K562 (cell line): ENCODE data around the gene PLA2G4D. TPM values are rescaled to one million over a fixed set of nuclear protein-coding genes. Genes with fewer than 3 reads are reported as not detected.

ENCODE experiments used
- ATAC-seq: fragments of 200-7000 bp; cut with Tn5 transposase; 3 replicates; pipeline ENCODE4 v1.9.1; 2020; ENCODE audit warnings: moderate library complexity
- BruUV-seq: library from RNA; stranded (reverse); fragments of 400-500 nt; replicated peaks from 2 replicates; lab custom pipeline; 2021; lab: Mats Ljungman, UMichigan
- CTCF ChIA-PET: fragments of 300-600 bp; formaldehyde crosslinking; extraction: SDS; loops from one replicate; lab custom pipeline; 2021; ENCODE audit warnings: low intra/inter-chr PET ratio; lab: Yijun Ruan, JAX
- POLR2A ChIA-PET: fragments of 300-600, 350-650 bp; sonication (Branson Sonifier 250); formaldehyde crosslinking; extraction: SDS; loops from one replicate; lab custom pipeline; 2021; ENCODE audit warnings: antibody characterized with exemption, inconsistent platforms; lab: Yijun Ruan, JAX
- DNase-seq, 4 experiments: peaks; one replicate each; pipeline versions ENCODE4 v3.0.0 to v3.0.0-alpha.2; 2011 to 2018; ENCODE audit warnings: low spot score in 3 of 4, mixed read lengths in 3 of 4; ENCODE audit errors: extremely low read depth in 1 of 4
- FAIRE-seq: peaks from 2 replicates; lab custom pipeline; 2011; peaks lifted over from hg19 to GRCh38; lab: Jason Lieb, UNC
- H2AFZ ChIP-seq: 2 replicates; pipeline ENCODE4 v1.6.0; 2011; ENCODE audit warnings: low read depth, low read length, control low read depth, inconsistent platforms
- H3K27ac ChIP-seq: fragments of 200-600 bp; 3 replicates; pipeline ENCODE4 v1.8.0; 2011; ENCODE audit warnings: low read depth, mild to moderate bottlenecking, control low read depth, inconsistent platforms, low read length, moderate library complexity, mixed read lengths; ENCODE audit errors: extremely low read depth
- H3K27me3 ChIP-seq, 2 experiments: fragments of 300-600 bp in 1 of 2; 2 replicates in 1 of 2; 3 replicates in 1 of 2; pipeline versions ENCODE4 v1.6.0 to v1.8.0; 2011; ENCODE audit warnings: inconsistent platforms in 2 of 2, low read length in 2 of 2, mild to moderate bottlenecking in 1 of 2, mixed read lengths in 1 of 2, moderate library complexity in 1 of 2; ENCODE audit not compliant: control insufficient read depth in 2 of 2, insufficient read depth in 2 of 2
- H3K36me3 ChIP-seq: fragments of 300-600 bp; 3 replicates; pipeline ENCODE4 v1.8.0; 2011; ENCODE audit warnings: mild to moderate bottlenecking, low read length, inconsistent platforms; ENCODE audit not compliant: control insufficient read depth, insufficient read depth
- H3K4me1 ChIP-seq, 2 experiments: fragments of 200-600 bp in 1 of 2; replicated peaks in 1 of 2; 2 replicates in 1 of 2; 3 replicates in 1 of 2; pipeline versions ENCODE4 v1.5.1 to v1.8.0; 2011; ENCODE audit warnings: inconsistent platforms in 2 of 2, low read length in 2 of 2, mild to moderate bottlenecking in 1 of 2, mixed read lengths in 1 of 2, moderate library complexity in 1 of 2; ENCODE audit not compliant: control insufficient read depth in 2 of 2, insufficient read depth in 2 of 2
- H3K4me2 ChIP-seq: 2 replicates; pipeline ENCODE4 v1.6.1; 2011; ENCODE audit warnings: low read length, control low read depth, inconsistent platforms, mixed read lengths; ENCODE audit not compliant: insufficient read depth
- H3K4me3 ChIP-seq: fragments of 200-600 bp; sonication (generic), shearing (Covaris generic); 2 replicates; pipeline ENCODE4 v1.5.1; 2016; ENCODE audit warnings: control low read depth, inconsistent platforms
- H3K79me2 ChIP-seq: fragments of 200-600 bp; 3 replicates; pipeline ENCODE4 v1.8.0; 2011; ENCODE audit warnings: low read length, inconsistent platforms; ENCODE audit not compliant: control insufficient read depth, insufficient read depth
- H3K9ac ChIP-seq, 2 experiments: 2 replicates each; pipeline versions ENCODE4 v1.6.0 to v1.6.1; 2011; ENCODE audit warnings: low read depth in 2 of 2, low read length in 2 of 2, control low read depth in 1 of 2, inconsistent platforms in 1 of 2, mild to moderate bottlenecking in 1 of 2, mixed read lengths in 1 of 2; ENCODE audit not compliant: insufficient read depth in 1 of 2
- H3K9me1 ChIP-seq: one replicate; pipeline ENCODE4 v1.6.0; 2011; ENCODE audit warnings: inconsistent platforms, mild to moderate bottlenecking, low read length, moderate library complexity; ENCODE audit not compliant: control insufficient read depth, insufficient read depth
- H3K9me3 ChIP-seq: replicated peaks from 2 replicates; pipeline ENCODE4 v1.5.1; 2011; ENCODE audit warnings: low read depth, low read length, inconsistent platforms; ENCODE audit not compliant: control insufficient read depth, insufficient read depth
- H4K20me1 ChIP-seq: replicated peaks from 2 replicates; pipeline ENCODE4 v1.6.1; 2011; ENCODE audit warnings: low read length, inconsistent platforms, mixed read lengths; ENCODE audit not compliant: control insufficient read depth, insufficient read depth
- WGBS: fragments of 100-300 bp; shearing (Covaris generic); methylation state at CpG from one replicate; pipeline ENCODE4 v1.1.6; 2016; ENCODE audit warnings: low coverage, mixed read lengths; ENCODE audit not compliant: insufficient coverage; ENCODE audit errors: missing lambda C conversion rate; 5-methylcytosine and 5-hydroxymethylcytosine counted together
- in situ Hi-C: fragments of 300-500 bp; cut with MboI; formaldehyde crosslinking; loops from 4 replicates; pipeline ENCODE4 v1.15.0; 2018; ENCODE audit warnings: inconsistent platforms, mixed read lengths
- intact Hi-C: fragments of 100-400 bp; cut with micrococcal nuclease; formaldehyde crosslinking; loops from 2 replicates; pipeline ENCODE4 v1.14.2; 2022
- polyA plus RNA-seq, 8 experiments: library from polyadenylated mRNA; depleted of rRNA in 4 of 8; stranded (reverse) in 5 of 8; unstranded in 3 of 8; fragments of >200 nt; fragmentation: Nextera tagmentation in 2 of 8; fragmentation: Illumina TruSeq in 1 of 8; extraction: Ambion mirVana in 2 of 8; extraction: Trizol in 1 of 8; gene quantifications; 2 replicates each; pipeline versions ENCODE4 v1.2.1 to v1.2.3, GENCODE V29; 2011 to 2014; ENCODE audit warnings: inconsistent platforms in 1 of 8, missing spikeins in 1 of 8
- total RNA-seq, 7 experiments: library from RNA; depleted of rRNA in 6 of 7; stranded (reverse); fragments of >200 nt in 6 of 7; fragmentation: Illumina TruSeq in 2 of 7; extraction: Trizol in 2 of 7; gene quantifications; 2 replicates each; pipeline versions ENCODE4 v1.2.1 to v1.2.3, GENCODE V29; 2011 to 2021; ENCODE audit warnings: low replicate concordance in 1 of 7
- TF ChIP-seq, protein P1 (sequence below), 3 experiments: IDR thresholded peaks in 2 of 3; conservative IDR thresholded peaks in 1 of 3; 2 replicates each; pipeline ENCODE4 v1.5.1; 2011 to 2012; ENCODE audit warnings: low read length in 3 of 3, mild to moderate bottlenecking in 3 of 3, control low read depth in 2 of 3, improper control_type of control experiment in 1 of 3, inconsistent platforms in 1 of 3, low read depth in 1 of 3, mixed read lengths in 1 of 3, moderate library complexity in 1 of 3; ENCODE audit not compliant: insufficient read depth in 2 of 3
- TF ChIP-seq, protein P2 (sequence below): sonication (generic); formaldehyde crosslinking; IDR thresholded peaks from 2 replicates; pipeline ENCODE4 v1.8.0; 2022; ENCODE audit warnings: missing genetic modification reagents, mild to moderate bottlenecking, borderline replicate concordance

Gene PLA2G4D
- total and polyA plus RNA-seq, 9 of the 15 experiments (the other 6 are each of a cell fraction or from before 2014, with no cell fraction given) = 0.04 TPM; not detected in 8

DNA sequence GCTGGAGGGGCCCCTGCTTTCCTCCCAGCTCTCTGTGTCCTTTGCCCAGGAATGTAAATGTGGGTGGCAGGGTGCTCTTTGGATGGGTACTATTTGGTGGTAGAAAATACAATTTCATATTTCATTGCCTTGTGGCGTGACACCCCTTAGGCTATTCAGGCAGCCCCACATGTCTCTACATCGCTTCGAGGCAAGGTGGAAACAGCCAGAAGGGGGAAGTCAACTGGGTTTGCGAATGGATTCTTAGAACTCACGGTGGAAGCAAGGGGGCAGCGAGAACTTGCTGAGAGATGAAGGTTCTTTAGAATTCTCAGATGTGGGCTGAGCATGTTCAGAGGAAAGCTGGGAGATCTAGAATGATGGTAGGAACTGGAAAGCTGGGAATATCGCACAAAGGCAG, 25.3 kb downstream of the PLA2G4D start:
- WGBS = 3% methylated on average over 7 of the region's 7 CpGs
- no peaks in the 10 kb centered on the region for H3K36me3 ChIP-seq
- in situ Hi-C loops = loop anchor here (5.0 kb wide), 1 partner anchor 68 kb away; no protein-coding TSS in a partner anchor
- POLR2A ChIA-PET = interaction anchor here (0.8 kb wide), 1 partner anchor 10 kb away, joined by 4 read pairs; no protein-coding TSS in a partner anchor
- TF ChIP-seq, protein P1, sequence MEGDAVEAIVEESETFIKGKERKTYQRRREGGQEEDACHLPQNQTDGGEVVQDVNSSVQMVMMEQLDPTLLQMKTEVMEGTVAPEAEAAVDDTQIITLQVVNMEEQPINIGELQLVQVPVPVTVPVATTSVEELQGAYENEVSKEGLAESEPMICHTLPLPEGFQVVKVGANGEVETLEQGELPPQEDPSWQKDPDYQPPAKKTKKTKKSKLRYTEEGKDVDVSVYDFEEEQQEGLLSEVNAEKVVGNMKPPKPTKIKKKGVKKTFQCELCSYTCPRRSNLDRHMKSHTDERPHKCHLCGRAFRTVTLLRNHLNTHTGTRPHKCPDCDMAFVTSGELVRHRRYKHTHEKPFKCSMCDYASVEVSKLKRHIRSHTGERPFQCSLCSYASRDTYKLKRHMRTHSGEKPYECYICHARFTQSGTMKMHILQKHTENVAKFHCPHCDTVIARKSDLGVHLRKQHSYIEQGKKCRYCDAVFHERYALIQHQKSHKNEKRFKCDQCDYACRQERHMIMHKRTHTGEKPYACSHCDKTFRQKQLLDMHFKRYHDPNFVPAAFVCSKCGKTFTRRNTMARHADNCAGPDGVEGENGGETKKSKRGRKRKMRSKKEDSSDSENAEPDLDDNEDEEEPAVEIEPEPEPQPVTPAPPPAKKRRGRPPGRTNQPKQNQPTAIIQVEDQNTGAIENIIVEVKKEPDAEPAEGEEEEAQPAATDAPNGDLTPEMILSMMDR (IDR thresholded peaks at IDR 0.05 in 2 of 3, conservative IDR thresholded peaks at IDR 0.05 in 1 of 3; ENCODE audit: insufficient read depth in 2 of 3, low read depth in 1 of 3, low read length in 3 of 3) = 0 out of 6 replicates have a peak, but pooled peaks of 1 of the 3 experiments have one; percentile 2
- TF ChIP-seq, protein P2, sequence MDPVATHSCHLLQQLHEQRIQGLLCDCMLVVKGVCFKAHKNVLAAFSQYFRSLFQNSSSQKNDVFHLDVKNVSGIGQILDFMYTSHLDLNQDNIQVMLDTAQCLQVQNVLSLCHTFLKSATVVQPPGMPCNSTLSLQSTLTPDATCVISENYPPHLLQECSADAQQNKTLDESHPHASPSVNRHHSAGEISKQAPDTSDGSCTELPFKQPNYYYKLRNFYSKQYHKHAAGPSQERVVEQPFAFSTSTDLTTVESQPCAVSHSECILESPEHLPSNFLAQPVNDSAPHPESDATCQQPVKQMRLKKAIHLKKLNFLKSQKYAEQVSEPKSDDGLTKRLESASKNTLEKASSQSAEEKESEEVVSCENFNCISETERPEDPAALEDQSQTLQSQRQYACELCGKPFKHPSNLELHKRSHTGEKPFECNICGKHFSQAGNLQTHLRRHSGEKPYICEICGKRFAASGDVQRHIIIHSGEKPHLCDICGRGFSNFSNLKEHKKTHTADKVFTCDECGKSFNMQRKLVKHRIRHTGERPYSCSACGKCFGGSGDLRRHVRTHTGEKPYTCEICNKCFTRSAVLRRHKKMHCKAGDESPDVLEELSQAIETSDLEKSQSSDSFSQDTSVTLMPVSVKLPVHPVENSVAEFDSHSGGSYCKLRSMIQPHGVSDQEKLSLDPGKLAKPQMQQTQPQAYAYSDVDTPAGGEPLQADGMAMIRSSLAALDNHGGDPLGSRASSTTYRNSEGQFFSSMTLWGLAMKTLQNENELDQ = no peak
- TF ChIP-seq, all 486 proteins: peak for 1
- peaks cover 4% of the 10 kb centered on the region; the same call in 1 of the 2 replicates for H4K20me1 ChIP-seq
- H3K9me3 ChIP-seq = peaks cover 4% of the 10 kb centered on the region; the same call in 1 of the 2 replicates
- no peak for ATAC-seq
- H3K9me1 ChIP-seq = peaks cover 4% of the 10 kb centered on the region
- H3K9ac ChIP-seq = no peak overlapping the region
- FAIRE-seq = no peak
- H3K4me1 ChIP-seq = peaks cover 0 to 8% of the 10 kb centered on the region in 2 experiments; a peak in 2 of 5 replicates
- no peak overlapping the region for H3K4me3 ChIP-seq
- intact Hi-C loops = loop anchor here (10.0 kb wide), 1 partner anchor 316 kb away; no protein-coding TSS in a partner anchor
- no peaks in the 10 kb centered on the region for H3K79me2 ChIP-seq
- H3K27ac ChIP-seq = no peak overlapping the region
- BruUV-seq = no TSS peak
- H2AFZ ChIP-seq = no peak overlapping the region
- CTCF ChIA-PET = interaction anchor here (0.6 to 0.8 kb wide), 4 partner anchors 15 to 400 kb away, joined by 3 to 5 read pairs (median 4); no protein-coding TSS in a partner anchor
- H3K27me3 ChIP-seq = peaks cover 18 to 84% of the 10 kb centered on the region in 2 experiments
- DNase-seq = no peak
- no peak overlapping the region for H3K4me2 ChIP-seq
